ENCODE results near the gene ZC3H12A.

GRCh38 chr1:37425221-37425620 lies 49.2 kb upstream of the ZC3H12A start:
- no peak for TF ChIP-seq CTCF (tag by site-specific recombination; IDR thresholded peaks at IDR 0.05)
- TF ChIP-seq ZNF24 (tag by site-specific recombination; IDR thresholded peaks at IDR 0.05), result no peak
- TF ChIP-seq ZNF202 (tag by site-specific recombination; IDR thresholded peaks at IDR 0.05; ENCODE audit: borderline replicate concordance), result no peak
- TF ChIP-seq ZNF510 (tag by site-specific recombination; IDR thresholded peaks at IDR 0.05; ENCODE audit: insufficient replicate concordance), result no peak
- no peak for TF ChIP-seq ZNF354C (tag by site-specific recombination; IDR thresholded peaks at IDR 0.05; ENCODE audit: borderline replicate concordance, low read depth)
- no peak for TF ChIP-seq OVOL3 (tag by site-specific recombination; IDR thresholded peaks at IDR 0.05)
- TF ChIP-seq BCL11A (tag by site-specific recombination; IDR thresholded peaks at IDR 0.05; ENCODE audit: low read depth), result no peak
- no peak for TF ChIP-seq ZBTB7A (tag by site-specific recombination; IDR thresholded peaks at IDR 0.05; ENCODE audit: low read depth)
- no peak for TF ChIP-seq KLF9 (tag by site-specific recombination; IDR thresholded peaks at IDR 0.05; ENCODE audit: low read depth)
- no peak for TF ChIP-seq GLIS2 (tag by site-specific recombination; IDR thresholded peaks at IDR 0.05)
- no peak for TF ChIP-seq ZNF169 (tag by site-specific recombination; IDR thresholded peaks at IDR 0.05)
- TF ChIP-seq ZNF175 (tag by site-specific recombination; IDR thresholded peaks at IDR 0.05), result no peak
- no peak for TF ChIP-seq ZNF423 (tag by site-specific recombination; IDR thresholded peaks at IDR 0.05)
- no peak for TF ChIP-seq ZNF121 (tag by site-specific recombination; IDR thresholded peaks at IDR 0.05)
